HG03575 (cell line): ENCODE data around the gene BAZ1B.
A peak's percentile ranks its signal among the peaks of the same experiment; 100 is the strongest.
"Not testable (repeated sequence)": the region's sequence is repeated elsewhere in the genome, so short reads cannot be mapped to it uniquely, and the experiment has no call there.

Source experiments
- ATAC-seq: cut with Tn5 transposase; IDR thresholded peaks from one replicate; pipeline ENCODE4 v1.9.1; 2021; ENCODE audit not compliant: unreplicated experiment, insufficient number of reproducible peaks, low FRiP score; ENCODE audit errors: extremely low read depth

The BAZ1B gene

GRCh38 chr7:73522105-73522872 lies at the start of gene BAZ1B:
BAZ1B (minus strand) TSS chr7:73522293; CDS start chr7:73521933, 360 bp downstream.
- ATAC-seq, result peak; percentile 37

- ATAC-seq, result no peak
These were observed 48.9 kb upstream of the BAZ1B start for GRCh38 chr7:73570977-73571376.

- no peak for ATAC-seq
These were observed 48.4 kb upstream of the BAZ1B start for GRCh38 chr7:73570521-73570920.

GRCh38 chr7:73569042-73569608 lies 47.0 kb upstream of the BAZ1B start:
- ATAC-seq, result no peak

GRCh38 chr7:73567846-73568685 lies 46.0 kb upstream of the BAZ1B start:
- no peak for ATAC-seq

DNA sequence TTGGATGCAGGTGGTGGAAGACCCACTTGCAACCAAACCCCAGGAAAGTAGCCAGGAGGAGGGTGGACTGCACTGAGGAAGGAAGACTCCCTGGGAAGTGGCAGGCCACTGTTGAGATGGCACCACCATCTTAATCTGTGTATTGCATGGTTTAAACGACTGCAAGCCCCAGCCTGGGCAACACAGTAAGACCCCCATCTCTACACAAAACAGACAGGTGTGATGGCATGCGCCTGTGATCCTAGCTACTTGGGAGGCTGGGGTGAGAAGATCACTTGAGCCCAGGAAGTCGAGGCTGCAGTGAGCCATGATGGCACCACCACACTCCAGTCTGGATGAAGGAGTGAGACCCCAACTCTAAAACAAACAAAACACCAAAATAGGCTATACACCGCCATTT lies 45.0 kb upstream of the BAZ1B start:
- no peak for ATAC-seq

GRCh38 chr7:73566431-73566830 lies 44.3 kb upstream of the BAZ1B start:
- ATAC-seq, result not testable (repeated sequence)

- no peak for ATAC-seq
These were observed 43.7 kb upstream of the BAZ1B start for GRCh38 chr7:73565675-73566340.

GRCh38 chr7:73560109-73560835 lies 38.2 kb upstream of the BAZ1B start:
- ATAC-seq, result no peak

GRCh38 chr7:73557397-73558257 lies 35.5 kb upstream of the BAZ1B start, which contains the start of gene BCL7B:
BCL7B (minus strand) TSS chr7:73557690; CDS start chr7:73557578, 112 bp downstream.
- ATAC-seq, result no peak

GRCh38 chr7:73557108-73557396 lies 35.0 kb upstream of the BAZ1B start:
- ATAC-seq, result no peak

- no peak for ATAC-seq
These were observed 34.4 kb upstream of the BAZ1B start for GRCh38 chr7:73556208-73557107.

GRCh38 chr7:73555411-73555982 lies 33.4 kb upstream of the BAZ1B start:
- no peak for ATAC-seq

GRCh38 chr7:73550093-73550492 lies 28.0 kb upstream of the BAZ1B start:
- not testable (repeated sequence) for ATAC-seq

GRCh38 chr7:73549176-73549575 lies 27.1 kb upstream of the BAZ1B start:
- ATAC-seq, result no peak

GRCh38 chr7:73547841-73548240 lies 25.7 kb upstream of the BAZ1B start:
- no peak for ATAC-seq

- no peak for ATAC-seq
These were observed 22.6 kb upstream of the BAZ1B start for GRCh38 chr7:73544678-73545077.
